NCI-H510A (cell line): Measurements from ENCODE around the gene AANAT.
A peak's percentile ranks its signal among the peaks of the same experiment; 100 is the strongest.

Experiments used
- DNase-seq: peaks from one replicate; lab custom pipeline; 2025; lab: John Stamatoyannopoulos, UW

The AANAT gene

GRCh38 chr17:76442341-76443338, 24.8 kb upstream of the AANAT start:
- DNase-seq = no peak

DNA sequence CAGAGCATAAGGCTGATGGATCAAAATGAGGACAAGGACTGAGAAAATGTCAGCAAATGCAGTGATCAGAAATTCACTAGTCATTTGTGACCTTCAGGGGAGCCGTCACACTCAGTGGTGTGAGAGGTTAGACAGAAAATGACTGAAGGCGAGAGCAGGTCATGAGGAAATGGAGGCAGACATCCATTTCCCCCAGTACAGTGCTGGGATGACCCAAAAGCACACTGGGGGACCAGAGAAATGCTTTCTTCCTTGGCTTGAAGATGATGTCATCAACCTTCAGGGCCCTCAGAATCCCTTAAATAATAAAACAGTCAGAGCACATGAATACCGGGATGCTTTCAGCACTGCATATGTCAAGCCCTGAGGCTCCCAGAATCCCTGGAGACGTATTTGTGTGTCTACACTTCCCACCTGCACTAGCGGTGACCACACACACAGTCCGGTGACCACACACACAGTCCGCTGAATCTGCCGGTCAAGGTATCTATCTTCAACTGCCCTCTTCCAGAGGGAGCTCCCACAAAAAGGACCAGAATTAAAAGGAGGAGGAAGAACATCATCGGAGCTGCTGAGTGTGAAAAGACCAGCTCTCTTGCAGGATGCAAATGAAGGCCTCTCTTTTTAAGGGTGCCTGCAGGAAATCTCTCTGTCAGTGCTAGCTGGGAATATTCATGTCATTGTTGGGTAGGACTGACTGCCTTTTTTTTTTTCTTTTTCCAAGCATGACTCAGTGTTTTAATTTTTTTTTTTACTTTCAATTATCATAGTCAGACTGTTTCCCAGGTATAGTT, 22.7 kb upstream of the AANAT start:
- DNase-seq = no peak

- DNase-seq = no peak
These were observed 21.5 kb upstream of the AANAT start for GRCh38 chr17:76445697-76446448.

DNA sequence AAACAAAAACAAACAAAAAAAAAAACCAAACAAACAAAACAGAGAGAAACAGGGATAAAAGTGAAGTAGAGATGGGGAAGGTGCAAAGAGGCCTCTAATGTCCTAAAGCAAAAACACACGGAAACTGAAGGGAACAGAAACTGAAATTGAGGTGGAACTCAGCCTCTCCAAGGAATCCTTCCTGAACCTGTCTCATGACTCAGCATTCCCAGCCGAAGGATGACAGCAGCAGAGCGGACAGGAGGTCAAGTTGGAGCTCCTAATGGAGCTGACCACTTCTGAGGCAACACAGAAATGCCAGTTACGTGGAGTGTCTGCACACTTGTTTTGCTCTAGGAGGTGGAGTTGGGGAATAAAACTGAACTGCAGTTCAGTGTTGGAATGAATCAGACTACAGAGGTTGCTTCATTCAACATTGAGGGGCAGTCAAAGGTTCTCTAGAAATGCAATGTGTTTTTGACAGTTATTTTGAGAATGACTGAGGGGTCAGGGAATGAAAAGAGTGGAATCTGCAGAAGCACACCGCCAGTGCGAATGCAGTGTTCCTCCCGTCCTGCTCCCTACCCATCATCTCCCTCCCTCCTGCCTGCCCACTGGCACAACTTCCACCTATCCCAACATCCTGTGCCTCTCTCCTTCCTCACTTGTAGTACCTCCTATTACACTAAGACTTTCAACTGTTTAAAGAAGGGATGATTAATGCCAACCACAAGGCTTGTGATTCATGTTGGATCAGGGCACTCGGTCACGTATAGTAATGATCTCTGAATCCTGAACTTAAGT, 20.8 kb upstream of the AANAT start:
- no peak for DNase-seq

DNA sequence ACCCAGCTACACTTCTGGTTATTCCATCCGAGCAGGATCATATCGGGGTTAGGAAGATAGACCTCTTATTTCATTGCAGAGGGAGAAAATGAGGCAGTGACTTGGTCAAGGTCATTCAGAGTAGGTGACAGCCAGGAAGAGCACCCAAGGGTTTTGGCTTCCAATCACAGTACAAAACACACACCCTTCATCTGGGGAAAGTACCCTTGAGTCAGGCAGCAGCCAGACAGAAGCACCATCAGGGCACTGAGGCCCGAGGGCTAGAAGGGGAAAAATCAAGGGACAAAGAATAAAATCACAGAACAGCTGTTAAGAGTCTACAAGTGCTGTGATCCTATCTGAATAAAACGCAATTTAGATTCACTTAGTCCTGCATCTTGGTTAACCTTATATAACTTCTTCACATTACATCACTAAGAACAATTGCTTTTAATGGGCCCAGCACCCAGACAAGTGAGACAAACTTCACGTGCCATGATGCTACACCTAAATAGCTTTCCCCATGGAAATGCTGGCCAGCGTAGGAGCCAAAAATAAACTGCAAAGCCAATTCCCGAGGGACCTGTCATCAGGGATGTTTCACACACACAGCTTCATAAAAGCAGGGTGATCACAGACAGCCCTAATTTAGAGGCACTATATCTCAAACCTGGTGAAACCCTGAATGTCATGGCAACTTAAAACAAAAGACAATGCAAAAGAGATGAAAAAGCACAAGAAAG, 19.3 kb upstream of the AANAT start:
- DNase-seq = no peak

DNA sequence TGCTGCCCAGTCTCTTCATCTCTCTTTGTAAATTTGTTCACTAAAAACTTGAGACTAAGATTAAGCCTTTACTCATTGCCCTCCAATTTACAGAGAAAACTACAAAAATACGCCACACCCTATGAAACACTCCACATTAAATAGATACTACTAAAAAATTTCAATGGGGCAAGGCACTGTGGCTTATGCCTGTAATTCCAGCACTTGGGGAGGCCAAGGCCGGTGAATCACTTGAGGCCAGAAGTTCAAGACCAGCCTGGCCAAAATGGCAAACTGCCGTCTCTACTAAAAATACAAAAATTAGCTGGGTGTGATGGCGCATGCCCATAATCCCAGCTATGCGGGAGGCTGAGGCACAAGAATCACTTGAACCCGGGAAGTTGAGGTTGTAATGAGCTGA, 18.3 kb upstream of the AANAT start:
- DNase-seq = no peak

DNA sequence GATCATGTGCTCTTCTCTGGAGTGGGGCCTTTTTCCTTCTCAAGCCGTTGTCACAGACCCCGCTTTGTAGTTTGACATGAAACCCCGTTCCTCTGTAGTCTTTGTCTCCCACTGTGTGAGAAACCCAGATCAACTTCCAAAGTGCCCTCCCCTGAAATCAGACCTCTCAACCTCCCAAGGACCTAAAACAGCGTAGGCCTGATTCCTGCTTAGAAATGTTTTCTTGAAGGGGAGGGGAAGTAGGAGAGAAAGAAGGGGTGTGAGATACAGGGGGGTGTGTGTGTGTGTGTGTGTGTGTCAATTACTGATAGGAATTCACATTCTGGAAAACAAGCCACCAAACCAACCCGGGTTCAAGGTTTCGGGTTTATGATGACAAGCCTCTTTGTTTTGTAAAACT, 15.9 kb upstream of the AANAT start:
- no peak for DNase-seq

- DNase-seq = no peak
These were observed 15.2 kb upstream of the AANAT start for GRCh38 chr17:76452127-76452659.

- DNase-seq = peak; percentile 88
These were observed 14.6 kb upstream of the AANAT start, which contains the start of gene UBE2O for GRCh38 chr17:76452660-76453430. TSS of gene UBE2O (minus strand) at chr17:76453152. CDS start at chr17:76453141, 11 bp downstream.

- DNase-seq = no peak
These were observed 14.0 kb upstream of the AANAT start for GRCh38 chr17:76453431-76453743.

GRCh38 chr17:76458580-76459490, 8.6 kb upstream of the AANAT start:
- peak; percentile 60 for DNase-seq

- DNase-seq = no peak
These were observed 7.7 kb upstream of the AANAT start for GRCh38 chr17:76459674-76460073.

- no peak for DNase-seq
These were observed 5.4 kb upstream of the AANAT start for GRCh38 chr17:76461765-76462555.

GRCh38 chr17:76462556-76463290, 4.7 kb upstream of the AANAT start:
- DNase-seq = no peak

- no peak for DNase-seq
These were observed 650 bp upstream of the AANAT start for GRCh38 chr17:76466775-76467130.

DNA sequence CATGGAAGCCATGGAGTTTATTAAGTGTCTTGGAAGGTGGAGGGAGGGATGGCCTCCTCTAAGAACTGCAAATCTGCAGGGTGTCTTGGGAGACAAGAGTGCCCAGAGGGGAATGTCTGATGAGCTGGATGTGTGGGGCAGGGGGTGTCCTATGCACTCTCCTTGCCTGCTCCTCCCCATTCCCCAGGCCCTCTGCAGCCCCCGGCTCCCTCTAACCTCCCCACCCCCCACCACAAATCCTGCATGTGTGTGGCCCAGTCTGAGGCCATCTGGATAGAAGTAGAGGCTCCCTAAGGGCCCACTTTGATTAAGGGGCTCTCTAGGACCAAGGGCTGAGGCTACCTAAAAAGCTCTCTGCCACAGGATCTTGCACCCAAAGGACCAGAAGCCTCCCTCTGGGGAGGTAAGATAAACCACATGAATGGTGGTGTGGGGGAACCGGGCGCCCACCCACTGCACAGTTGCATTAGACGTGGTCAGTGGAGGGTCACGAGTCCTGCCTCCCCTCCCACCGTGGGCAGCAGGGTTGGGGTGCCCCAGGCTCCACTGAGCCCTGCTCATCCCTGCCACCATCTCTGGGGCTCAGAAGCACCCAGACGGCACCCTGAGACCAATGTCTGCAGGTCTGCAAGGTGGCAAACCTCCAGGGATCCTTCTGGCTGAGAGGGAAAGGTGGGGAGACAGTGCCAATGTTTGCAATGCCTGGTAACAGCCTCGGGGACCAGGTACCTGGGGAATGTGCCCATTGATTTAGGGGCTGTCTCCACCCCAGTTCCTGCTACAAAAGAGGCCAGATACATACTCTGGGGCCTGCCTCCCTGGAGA, 618 bp downstream of the AANAT start:
- DNase-seq = no peak
